Activated CD8-positive, alpha-beta memory T cell treated with anti-CD3 and anti-CD28 coated beads, Interleukin-2, amount 50 U/mL, for 24 hours (primary cell): Measurements from ENCODE around the gene KRTAP4-11.
"Not testable (repeated sequence)": the region's sequence is repeated elsewhere in the genome, so short reads cannot be mapped to it uniquely, and the experiment has no call there.

ENCODE experiments used
- DNase-seq: peaks from one replicate; pipeline ENCODE4 v3.0.0-alpha.2; 2020; ENCODE audit errors: extremely low read depth

KRTAP4-11 gene

GRCh38 chr17:41084100-41084856, 33.9 kb downstream of the KRTAP4-11 start, which contains the start of gene KRTAP4-7:
KRTAP4-7 (plus strand) TSS chr17:41084150; CDS start chr17:41084207, 57 bp downstream.
- DNase-seq = not testable (repeated sequence)

- DNase-seq = not testable (repeated sequence)
Measured at GRCh38 chr17:41083427-41083826, 34.7 kb downstream of the KRTAP4-11 start.

- DNase-seq = no peak
Measured at GRCh38 chr17:41082626-41083025, 35.5 kb downstream of the KRTAP4-11 start.

- DNase-seq = no peak
Measured at GRCh38 chr17:41076788-41077187, 41.4 kb downstream of the KRTAP4-11 start.

- no peak for DNase-seq
Measured at GRCh38 chr17:41073676-41074075, 44.5 kb downstream of the KRTAP4-11 start.

- no peak for DNase-seq
Measured at GRCh38 chr17:41071606-41072360, 46.4 kb downstream of the KRTAP4-11 start.

- DNase-seq = no peak
Measured at GRCh38 chr17:41069031-41069430, 49.1 kb downstream of the KRTAP4-11 start.

- DNase-seq = no peak
Measured at GRCh38 chr17:41067281-41067680, 50.9 kb downstream of the KRTAP4-11 start.
